ENCODE measurements around the gene USP15. TPM values are rescaled to one million over a fixed set of nuclear protein-coding genes. Genes with fewer than 3 reads are reported as not detected.

USP15 gene
- total and polyA plus RNA-seq, 2 experiments from 2014 or later, result 20.6 to 42.4 TPM

DNA sequence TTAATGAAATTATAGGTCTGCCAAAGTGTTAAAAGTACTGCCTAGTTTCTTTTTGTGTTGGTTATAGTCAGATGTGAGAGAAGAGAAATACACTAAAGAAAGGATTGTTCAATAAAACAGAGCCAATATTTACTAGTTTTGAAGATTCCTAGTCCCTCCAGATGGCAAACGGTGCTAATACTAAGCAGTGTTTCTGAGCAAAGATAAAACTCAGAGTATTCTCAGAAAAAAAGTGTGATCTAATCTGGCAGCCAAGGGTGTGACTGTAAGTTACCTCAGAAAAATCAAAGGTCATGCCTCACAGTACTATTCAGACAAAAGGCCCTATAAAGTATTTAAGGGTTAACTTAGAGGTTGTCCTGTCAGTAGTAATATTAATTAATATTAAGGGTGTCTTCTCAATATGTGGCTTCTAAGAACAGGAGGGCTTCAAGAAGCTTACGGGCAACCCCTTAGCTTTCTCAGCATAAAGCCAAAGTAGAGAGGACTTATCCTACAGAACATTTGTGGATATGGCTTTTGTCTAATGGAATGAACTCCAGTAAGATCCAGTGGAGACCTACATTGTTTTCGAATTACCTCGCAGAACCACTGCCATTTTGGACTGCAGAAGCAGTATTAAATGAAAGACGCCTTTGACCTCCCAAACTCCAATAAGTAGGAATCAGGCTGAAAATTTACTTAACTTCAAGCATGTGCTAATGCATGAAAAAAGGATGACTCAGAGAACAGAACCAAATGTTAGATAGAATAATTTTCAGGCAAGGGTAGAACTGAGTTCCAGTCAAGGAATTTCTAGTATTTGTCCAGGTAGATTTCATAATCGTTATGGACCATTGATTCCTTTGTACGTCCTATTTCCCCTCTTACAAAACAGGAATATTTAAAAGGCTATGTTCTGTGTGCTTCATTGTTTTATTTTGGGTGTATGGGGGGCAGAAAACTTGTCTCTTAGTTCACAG lies 46.6 kb downstream of the USP15 start:
- Histone ChIP-seq H3K4me3 (no peak overlapping the region), H3K4me1 (ENCODE audit: insufficient read depth) (no peaks in the 10 kb centered on the region), H3K79me2 (peaks cover 17% of the 10 kb centered on the region), H4K20me1 (ENCODE audit: insufficient read depth, poor library complexity, severe bottlenecking) (no peaks in the 10 kb centered on the region), H2AFZ (no peak overlapping the region), H3K9me3 (ENCODE audit: low read depth) (peaks cover 14% of the 10 kb centered on the region), H3K9me2 (replicated peaks; ENCODE audit: insufficient read depth) (no peaks in the 10 kb centered on the region), H3K27me3 (no peaks in the 10 kb centered on the region), H3K36me3 (replicated peaks; ENCODE audit: insufficient read depth, low read depth) (no peaks in the 10 kb centered on the region), H3K4me2 (no peak overlapping the region), H3K27ac (no peak overlapping the region)
- TF ChIP-seq, protein P1, sequence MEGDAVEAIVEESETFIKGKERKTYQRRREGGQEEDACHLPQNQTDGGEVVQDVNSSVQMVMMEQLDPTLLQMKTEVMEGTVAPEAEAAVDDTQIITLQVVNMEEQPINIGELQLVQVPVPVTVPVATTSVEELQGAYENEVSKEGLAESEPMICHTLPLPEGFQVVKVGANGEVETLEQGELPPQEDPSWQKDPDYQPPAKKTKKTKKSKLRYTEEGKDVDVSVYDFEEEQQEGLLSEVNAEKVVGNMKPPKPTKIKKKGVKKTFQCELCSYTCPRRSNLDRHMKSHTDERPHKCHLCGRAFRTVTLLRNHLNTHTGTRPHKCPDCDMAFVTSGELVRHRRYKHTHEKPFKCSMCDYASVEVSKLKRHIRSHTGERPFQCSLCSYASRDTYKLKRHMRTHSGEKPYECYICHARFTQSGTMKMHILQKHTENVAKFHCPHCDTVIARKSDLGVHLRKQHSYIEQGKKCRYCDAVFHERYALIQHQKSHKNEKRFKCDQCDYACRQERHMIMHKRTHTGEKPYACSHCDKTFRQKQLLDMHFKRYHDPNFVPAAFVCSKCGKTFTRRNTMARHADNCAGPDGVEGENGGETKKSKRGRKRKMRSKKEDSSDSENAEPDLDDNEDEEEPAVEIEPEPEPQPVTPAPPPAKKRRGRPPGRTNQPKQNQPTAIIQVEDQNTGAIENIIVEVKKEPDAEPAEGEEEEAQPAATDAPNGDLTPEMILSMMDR (IDR thresholded peaks at IDR 0.05; ENCODE audit: poor library complexity), result no peak
- no peak for TF ChIP-seq EZH2 (IDR thresholded peaks at IDR 0.05; ENCODE audit: borderline replicate concordance)
- TF ChIP-seq EZH2phosphoT487 (IDR thresholded peaks at IDR 0.05; ENCODE audit: low read depth, severe bottlenecking, unreplicated experiment), result no peak
- DNase-seq (ENCODE audit: low spot score), result no peak
- 90% methylated on average over 7 of the region's 7 CpGs for WGBS (ENCODE audit: low lambda C conversion rate, missing lambda C conversion rate)

DNA sequence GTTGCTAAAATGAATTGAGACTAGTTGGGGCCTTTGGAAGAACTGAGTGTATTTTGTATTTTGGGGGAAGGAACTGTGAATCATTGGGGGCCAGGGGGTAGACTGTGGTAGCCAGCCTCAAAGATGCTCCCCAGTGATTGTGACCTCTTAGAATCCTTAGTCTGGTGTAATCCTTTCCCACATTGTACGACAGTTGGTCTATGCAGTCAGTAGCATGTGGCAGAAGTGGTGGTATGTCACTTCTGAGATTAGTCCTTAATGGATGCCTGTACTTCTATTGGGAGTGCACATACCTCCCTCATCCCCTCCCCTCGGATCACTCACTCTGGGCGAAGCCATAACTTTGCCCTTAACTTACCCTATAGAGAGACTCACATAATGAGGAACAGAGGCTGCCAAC lies 48.0 kb downstream of the USP15 start:
- Histone ChIP-seq H3K4me1 (ENCODE audit: insufficient read depth) (no peaks in the 10 kb centered on the region), H3K9me3 (ENCODE audit: low read depth) (peaks cover 14% of the 10 kb centered on the region), H3K4me2 (no peak overlapping the region), H3K36me3 (replicated peaks; ENCODE audit: insufficient read depth, low read depth) (no peaks in the 10 kb centered on the region), H2AFZ (no peak overlapping the region), H3K79me2 (peaks cover 15% of the 10 kb centered on the region), H4K20me1 (ENCODE audit: insufficient read depth, poor library complexity, severe bottlenecking) (no peaks in the 10 kb centered on the region), H3K27me3 (no peaks in the 10 kb centered on the region), H3K9me2 (replicated peaks; ENCODE audit: insufficient read depth) (no peaks in the 10 kb centered on the region), H3K27ac (no peak overlapping the region), H3K4me3 (no peak overlapping the region)
- 91% methylated on average over 3 of the region's 3 CpGs for WGBS (ENCODE audit: low lambda C conversion rate, missing lambda C conversion rate)
- no peak for DNase-seq (ENCODE audit: low spot score)
- TF ChIP-seq EZH2phosphoT487 (IDR thresholded peaks at IDR 0.05; ENCODE audit: low read depth, severe bottlenecking, unreplicated experiment) (no peak), EZH2 (IDR thresholded peaks at IDR 0.05; ENCODE audit: borderline replicate concordance) (no peak)
- TF ChIP-seq, protein P1 (IDR thresholded peaks at IDR 0.05; ENCODE audit: poor library complexity), result no peak

DNA sequence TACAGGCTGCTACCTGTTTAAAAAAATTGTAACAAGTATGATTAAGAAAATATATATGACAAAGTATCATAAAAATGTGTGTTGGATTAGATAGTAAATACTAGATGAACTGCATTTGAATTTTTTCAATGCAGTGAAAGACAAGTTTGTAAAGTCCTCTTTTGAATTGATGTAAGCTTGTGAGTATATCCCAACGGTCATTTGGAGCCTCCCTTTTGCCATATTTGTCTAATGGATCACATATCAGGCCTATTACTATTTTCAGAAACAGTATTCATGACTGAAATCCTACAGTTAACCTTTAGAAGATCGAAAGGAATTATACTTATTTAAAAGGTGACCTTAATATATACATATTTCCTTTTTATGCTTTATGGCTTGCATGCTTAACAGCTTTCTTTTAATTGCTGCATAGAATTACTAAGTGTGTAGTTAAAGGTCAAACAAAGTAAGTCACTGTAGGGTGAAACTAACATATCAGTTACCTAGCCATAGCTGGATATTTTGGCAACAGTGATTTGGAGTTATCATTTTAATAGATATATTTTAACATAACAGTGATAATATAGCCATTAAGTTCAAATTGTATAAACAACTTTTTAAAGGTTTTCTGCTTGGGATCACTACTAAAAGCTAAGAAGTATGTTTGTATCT lies 53.6 kb downstream of the USP15 start:
- DNase-seq (ENCODE audit: low spot score), result no peak
- no peak overlapping the region for H3K4me2 ChIP-seq
- H3K9me3 ChIP-seq (ENCODE audit: low read depth), result no peaks in the 10 kb centered on the region
- H3K9me2 ChIP-seq (replicated peaks; ENCODE audit: insufficient read depth), result no peaks in the 10 kb centered on the region
- peaks cover 11% of the 10 kb centered on the region for H3K79me2 ChIP-seq
- no peak for TF ChIP-seq EZH2phosphoT487 (IDR thresholded peaks at IDR 0.05; ENCODE audit: low read depth, severe bottlenecking, unreplicated experiment)
- no peak for TF ChIP-seq EZH2 (IDR thresholded peaks at IDR 0.05; ENCODE audit: borderline replicate concordance)
- TF ChIP-seq, protein P1 (IDR thresholded peaks at IDR 0.05; ENCODE audit: poor library complexity), result no peak
- H3K4me3 ChIP-seq, result no peak overlapping the region
- H3K36me3 ChIP-seq (replicated peaks; ENCODE audit: insufficient read depth, low read depth), result no peaks in the 10 kb centered on the region
- no peaks in the 10 kb centered on the region for H4K20me1 ChIP-seq (ENCODE audit: insufficient read depth, poor library complexity, severe bottlenecking)
- H3K27me3 ChIP-seq, result no peaks in the 10 kb centered on the region
- no peaks in the 10 kb centered on the region for H3K4me1 ChIP-seq (ENCODE audit: insufficient read depth)
- H2AFZ ChIP-seq, result no peak overlapping the region
- no peak overlapping the region for H3K27ac ChIP-seq
- WGBS (ENCODE audit: low lambda C conversion rate, missing lambda C conversion rate), result 62% methylated on average over 2 of the region's 2 CpGs
